Occipital lobe (tissue), 2 donors: ENCODE data around the gene KCNQ2. TPM values are rescaled to one million over a fixed set of nuclear protein-coding genes. Genes with fewer than 3 reads are reported as not detected.
"Not testable (repeated sequence)": the region's sequence is repeated elsewhere in the genome, so short reads cannot be mapped to it uniquely, and the experiment has no call there.

ENCODE experiments used
- DNase-seq: peaks from one replicate; lab custom pipeline; 2025; lab: John Stamatoyannopoulos, UW
- total RNA-seq: library from RNA; depleted of rRNA; stranded (reverse); fragments of >200 nt; gene quantifications from one replicate; pipeline ENCODE4 v1.2.3, GENCODE V29; 2014

KCNQ2 gene
- total RNA-seq, 1 donor from 2014 or later: 167 TPM

- no peak for DNase-seq
Observed at GRCh38 chr20:63387917-63388316, 84.5 kb downstream of the KCNQ2 start.

DNA sequence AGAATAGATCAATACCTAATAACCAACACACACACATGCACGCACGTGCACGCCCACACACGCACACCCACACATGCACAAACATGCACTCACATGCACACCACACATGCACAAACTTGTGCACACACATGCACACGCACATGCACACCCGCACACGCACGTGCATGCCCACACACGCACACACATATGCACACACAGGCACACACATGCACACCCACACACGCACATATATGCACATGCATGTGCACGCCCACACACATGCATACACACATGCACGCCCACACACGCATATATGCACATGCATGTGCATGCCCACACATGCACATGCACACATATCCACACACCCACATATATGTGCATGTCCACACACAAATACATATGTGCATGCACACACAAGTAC, 85.1 kb downstream of the KCNQ2 start:
- no peak for DNase-seq

DNA sequence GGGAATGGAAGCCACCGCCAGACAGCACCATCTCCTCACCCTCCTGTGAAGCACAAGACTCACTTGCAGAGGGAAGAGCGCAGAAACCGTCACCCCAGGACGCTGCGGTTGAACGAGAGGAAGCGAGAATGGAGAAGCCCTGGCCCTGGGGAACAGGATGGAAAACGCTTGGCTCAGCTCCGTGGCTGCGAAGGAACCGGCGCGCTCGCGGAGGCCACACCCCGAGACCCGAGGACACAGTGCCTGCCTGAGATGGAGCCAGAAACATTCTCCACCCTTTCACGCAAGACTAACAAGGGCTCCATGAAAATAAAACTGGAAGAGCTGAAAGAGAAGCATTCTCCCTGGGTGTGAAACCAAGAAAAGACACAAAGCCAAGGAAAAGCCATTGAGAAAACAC, 86.0 kb downstream of the KCNQ2 start:
- no peak for DNase-seq

- DNase-seq: no peak
Observed at GRCh38 chr20:63385819-63386218, 86.6 kb downstream of the KCNQ2 start.

DNA sequence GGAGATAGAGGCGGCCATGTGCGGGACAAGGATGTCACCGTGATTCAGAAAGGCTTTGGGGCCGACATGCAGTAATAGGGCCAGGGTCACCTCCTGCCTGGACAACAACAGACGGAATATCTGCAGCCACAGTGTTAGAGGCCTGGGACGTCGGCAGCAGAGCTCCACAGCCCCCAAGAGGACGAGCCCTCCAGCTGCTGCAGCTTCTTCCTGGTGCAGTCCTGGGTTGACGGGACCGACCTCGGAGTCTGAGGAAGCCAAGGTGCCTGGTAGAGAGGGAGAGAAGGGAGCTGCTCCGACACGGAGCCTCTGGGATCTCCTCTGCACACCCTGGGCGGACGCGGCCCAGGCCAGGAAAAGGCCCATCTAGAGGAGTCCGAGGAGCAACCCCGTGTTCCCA, 88.1 kb downstream of the KCNQ2 start:
- DNase-seq: no peak

- DNase-seq: no peak
Observed at GRCh38 chr20:63383556-63383955, 88.9 kb downstream of the KCNQ2 start.

GRCh38 chr20:63382551-63383300, 89.7 kb downstream of the KCNQ2 start:
- DNase-seq: no peak

- DNase-seq: no peak
Observed at GRCh38 chr20:63381781-63382431, 90.5 kb downstream of the KCNQ2 start.

GRCh38 chr20:63380346-63380870, 92.0 kb downstream of the KCNQ2 start:
- no peak for DNase-seq

DNA sequence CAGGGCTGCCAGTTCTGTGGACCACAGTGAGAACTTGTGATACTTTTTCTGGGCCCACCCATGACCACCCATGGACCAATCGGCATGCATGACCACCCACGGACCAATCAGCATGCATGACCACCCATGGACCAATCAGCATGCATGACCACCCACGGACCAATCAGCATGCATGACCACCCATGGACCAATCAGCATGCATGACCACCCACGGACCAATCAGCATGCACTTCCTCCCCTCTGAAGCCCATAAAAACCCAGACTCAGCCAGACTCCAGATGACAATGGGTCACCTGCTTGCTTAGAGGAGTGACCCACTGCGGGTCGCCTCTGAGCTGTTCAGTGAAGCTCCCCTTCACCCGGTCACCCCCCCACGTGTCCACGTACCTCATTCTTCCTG, 92.6 kb downstream of the KCNQ2 start:
- DNase-seq: not testable (repeated sequence)

DNA sequence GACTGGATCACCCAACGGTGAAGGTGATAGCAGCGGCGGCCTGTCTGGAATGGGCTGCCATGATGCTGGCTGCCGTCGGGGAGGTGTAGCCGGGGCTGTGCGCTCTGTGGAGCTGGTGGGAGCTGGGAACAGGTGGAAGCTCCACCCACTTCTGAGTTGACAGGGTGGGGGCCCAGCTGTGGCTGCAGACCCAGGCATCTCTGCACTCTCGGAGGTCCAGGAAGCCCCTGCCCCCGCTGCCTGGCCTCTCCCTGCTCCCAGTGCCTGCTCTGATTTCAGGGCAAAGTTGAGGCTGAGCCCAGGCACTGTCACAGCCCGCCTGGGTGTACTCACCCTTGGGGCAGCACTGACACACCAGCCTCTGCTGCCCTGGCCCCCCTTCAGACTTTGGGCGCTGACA, 93.2 kb downstream of the KCNQ2 start:
- DNase-seq: no peak

- no peak for DNase-seq
Observed at GRCh38 chr20:63378626-63379025, 93.8 kb downstream of the KCNQ2 start.

DNA sequence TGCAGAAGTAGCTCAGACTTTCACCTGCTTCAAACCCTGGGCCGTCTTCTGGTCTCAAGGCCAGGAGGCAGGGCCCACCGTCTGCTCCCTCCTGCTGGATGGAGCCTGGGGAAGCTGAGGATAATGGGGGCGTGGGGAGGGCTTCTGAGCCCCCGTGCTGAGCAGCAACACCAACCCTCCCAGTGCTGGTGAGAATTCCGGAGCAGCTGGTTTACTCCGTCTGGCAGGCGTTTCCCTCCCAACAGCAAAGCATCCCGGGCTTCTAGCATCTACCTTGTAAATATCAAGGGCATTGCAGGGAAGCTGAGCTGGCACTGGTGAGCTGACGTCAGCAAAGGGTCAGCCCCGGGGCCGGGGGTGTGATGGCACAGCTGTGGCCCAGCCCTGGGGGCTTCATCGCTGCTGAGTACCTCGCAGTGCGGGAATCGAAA, 94.5 kb downstream of the KCNQ2 start:
- DNase-seq: no peak

GRCh38 chr20:63377256-63377941, 95.1 kb downstream of the KCNQ2 start:
- no peak for DNase-seq

DNA sequence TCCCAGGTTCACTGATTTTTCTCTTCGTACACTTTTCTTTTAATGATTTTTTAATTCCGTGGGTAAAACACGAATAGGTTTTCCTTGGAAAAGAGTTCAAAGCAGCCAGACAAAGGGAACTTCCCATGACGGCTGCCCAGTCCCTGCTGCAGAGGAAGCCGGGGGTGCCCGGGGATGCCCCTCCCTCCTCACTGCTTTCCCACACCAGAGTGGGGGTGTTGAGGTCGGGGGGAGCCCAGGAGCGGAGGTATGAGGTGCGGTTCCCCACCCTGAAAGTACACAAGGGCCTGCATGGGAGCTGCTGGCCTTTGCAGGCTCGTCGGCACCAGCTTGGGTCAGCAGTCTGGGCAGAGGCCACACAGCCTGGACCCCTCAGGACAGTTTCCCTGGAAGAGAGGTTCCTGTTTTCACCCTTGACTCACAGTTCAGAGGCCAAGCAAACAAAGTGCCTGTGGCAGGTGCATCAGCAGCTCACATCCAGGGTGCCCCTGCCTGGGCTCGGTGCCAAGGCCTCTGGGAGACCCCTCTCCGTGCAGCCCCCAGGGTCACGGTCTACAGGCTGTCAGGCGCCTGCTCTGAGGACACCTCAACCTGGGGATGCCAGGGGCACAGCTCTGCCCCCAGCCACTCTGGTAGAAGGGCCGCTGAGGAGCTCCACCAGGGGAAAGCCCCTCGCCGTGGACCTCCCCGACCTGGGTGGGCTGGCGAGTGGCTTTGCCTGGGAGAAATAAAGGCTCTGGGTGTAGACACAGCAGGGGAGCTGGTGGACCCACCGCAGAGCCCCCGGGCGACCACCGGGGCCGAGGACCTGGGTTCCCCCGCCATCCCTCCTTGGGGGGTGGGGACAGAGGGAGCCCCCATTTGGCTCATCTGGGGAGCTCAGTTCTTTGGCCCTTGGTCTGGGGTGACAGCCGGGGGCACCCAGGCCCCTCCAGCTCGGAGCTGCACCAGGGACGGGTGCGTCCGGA, 95.9 kb downstream of the KCNQ2 start:
- no peak for DNase-seq

GRCh38 chr20:63375438-63375837, 97.0 kb downstream of the KCNQ2 start:
- no peak for DNase-seq

- no peak for DNase-seq
Observed at GRCh38 chr20:63374504-63374903, 98.0 kb downstream of the KCNQ2 start.

- DNase-seq: no peak
Observed at GRCh38 chr20:63373996-63374395, 98.5 kb downstream of the KCNQ2 start.

DNA sequence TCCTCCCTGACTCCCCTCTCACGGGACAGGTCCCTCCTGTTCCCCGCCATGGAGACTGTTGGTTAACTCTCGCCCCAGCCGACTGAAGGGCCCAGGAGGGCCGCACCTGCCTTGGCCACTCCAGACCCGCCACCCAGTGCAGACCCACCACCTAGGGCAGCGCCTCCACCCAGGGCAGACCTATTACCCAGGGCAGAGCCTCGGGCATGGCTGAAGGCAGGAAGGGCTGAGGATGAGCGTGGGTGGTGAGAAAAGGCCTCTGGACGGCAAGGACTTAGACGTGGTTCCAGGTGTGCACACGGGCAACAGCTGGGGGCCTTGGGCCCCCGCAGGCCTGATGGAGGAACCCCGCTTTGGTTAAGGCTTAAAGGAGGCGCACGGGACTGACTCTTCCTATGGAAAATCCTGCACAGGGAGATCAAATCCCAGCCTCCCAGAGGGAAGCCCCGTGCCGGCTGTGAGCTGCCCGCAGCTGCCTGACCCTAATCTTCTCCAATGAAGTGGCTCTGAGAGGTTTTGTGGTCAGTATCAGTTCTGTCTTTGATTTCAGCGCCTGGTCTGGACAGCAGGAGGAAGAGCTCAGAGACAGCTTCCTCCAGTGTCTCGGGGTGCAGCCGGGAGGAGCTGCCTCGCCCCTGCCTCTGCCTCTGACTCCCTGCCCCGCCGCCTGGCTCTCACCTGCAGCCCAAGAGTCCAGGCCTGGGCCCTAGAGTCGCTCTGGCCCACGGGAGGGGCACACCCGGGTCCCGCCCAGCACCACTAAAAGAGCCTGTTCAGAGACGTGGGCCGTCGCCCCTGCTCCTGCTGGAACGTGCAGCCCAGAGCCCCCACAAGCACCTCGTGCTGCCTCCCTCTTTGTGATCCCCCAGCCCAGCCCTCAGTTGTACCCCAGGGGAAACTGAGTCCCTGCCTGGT, 99.2 kb downstream of the KCNQ2 start:
- DNase-seq: no peak

- no peak for DNase-seq
Observed at GRCh38 chr20:63371291-63371865, 101.1 kb downstream of the KCNQ2 start.
